Mesenteric fat pad (tissue), 1 donor: ENCODE results near the gene PPIB. TPM values are rescaled to one million over a fixed set of nuclear protein-coding genes. Genes with fewer than 3 reads are reported as not detected.
"Not testable (repeated sequence)": the region's sequence is repeated elsewhere in the genome, so short reads cannot be mapped to it uniquely, and the experiment has no call there.

Experiments
- DNase-seq: peaks from one replicate; pipeline ENCODE4 v3.0.0-alpha.2; 2020; ENCODE audit warnings: low spot score
- total RNA-seq: library from RNA; stranded (reverse); fragmentation: NEBNext Ultra II Directional; extraction: Animal tissue kit (Norgen Biotek cat#: 25700); gene quantifications from one replicate; pipeline ENCODE4 v1.2.1, GENCODE V29; 2021
- donor health status: DM: yes; HTN: yes; CAD: no.

Gene PPIB
- total RNA-seq, 1 donor from 2014 or later, result 470 TPM

DNA sequence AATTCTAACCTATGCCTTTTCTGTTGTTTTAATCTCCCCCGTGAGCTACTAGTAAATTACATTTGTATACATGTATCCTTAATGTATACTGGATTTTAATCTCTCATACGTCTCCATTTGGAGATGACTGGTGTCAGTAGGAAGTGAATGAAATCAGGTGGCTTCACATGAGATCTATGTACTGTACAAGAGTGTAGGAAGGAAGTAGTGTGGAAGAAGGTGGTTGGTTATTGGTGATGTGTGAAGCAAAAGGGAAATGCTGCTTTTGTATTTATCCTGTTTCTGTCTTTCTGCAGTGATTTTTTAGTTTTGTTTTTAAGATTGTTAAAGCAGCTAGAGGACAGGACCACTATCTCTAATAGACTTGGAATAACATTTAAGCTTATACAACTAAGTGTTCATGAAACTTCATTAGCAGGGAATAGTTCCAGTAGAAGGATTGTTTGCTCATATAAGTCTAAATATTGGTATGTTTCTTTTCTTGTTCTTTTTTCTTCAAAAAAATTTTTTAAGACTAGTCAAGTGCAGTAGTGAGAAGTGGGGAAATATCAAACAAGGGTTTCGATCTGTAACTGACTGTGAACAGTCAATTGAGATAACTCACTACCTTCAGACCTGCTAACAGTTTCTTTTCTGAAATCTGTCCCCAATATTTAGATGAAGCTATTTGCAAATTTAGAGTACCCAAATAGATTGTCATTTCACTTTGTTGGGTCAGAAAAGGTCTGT lies 51.7 kb downstream of the PPIB start:
- no peak for DNase-seq

DNA sequence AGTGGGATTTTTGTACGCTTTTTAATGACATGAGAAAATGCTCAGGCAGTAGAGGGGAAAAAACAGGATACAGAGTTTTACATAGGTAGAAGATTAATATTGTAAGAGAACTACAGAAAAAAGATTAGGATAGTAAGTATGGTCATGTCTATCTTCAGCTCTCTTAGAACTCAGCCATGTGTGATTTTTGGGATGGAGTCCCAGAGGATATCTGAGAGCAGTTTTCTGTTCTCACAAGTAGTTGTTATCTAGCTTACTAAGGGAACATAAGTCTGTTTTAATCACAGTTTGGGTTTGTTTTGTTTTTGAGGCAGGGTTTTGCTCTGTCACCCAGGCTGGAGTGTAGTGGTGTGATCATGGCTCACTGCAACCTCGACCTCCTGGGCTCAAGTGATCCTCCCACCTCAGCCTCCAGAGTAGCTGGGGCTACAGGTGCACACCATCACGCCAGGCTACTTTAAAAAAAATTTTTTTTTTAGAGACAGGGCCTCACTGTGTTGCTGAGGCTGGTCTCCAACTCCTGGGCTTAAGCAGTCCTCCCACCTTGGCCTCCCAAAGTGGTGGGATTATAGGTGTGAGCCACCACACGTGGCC lies 52.6 kb downstream of the PPIB start:
- DNase-seq, result not testable (repeated sequence)

DNA sequence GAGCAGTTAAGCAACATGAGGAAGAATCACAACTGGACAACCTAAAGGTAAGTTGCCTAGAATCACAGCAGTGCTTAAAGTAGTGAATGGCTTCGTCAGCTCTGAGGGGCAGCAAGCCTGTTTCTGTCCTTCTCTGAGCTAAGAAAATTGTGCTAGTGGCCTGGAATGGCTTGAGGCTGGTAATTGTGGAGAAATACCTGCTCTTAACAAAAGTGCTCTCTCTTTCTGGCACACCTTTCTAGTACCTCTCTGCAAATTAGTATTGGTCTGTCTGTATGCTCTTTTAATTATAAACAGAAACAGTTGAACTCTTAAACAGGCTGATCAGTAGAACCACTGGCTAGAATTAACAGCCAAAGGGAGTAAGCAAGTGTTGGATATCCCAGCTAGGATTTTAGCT lies 55.5 kb downstream of the PPIB start:
- no peak for DNase-seq

Other genes starting within 250 kb of the PPIB start
- gene DAPK2, start 116.5 kb downstream of the PPIB start, total RNA-seq, result 18.1 TPM
- gene CIAO2A, start 69.2 kb downstream of the PPIB start, total RNA-seq, result 36.3 TPM
- 188 TPM for gene SNX1, start 67.0 kb downstream of the PPIB start, total RNA-seq
- 0.71 TPM for gene SNX22, start 11.3 kb downstream of the PPIB start, total RNA-seq
- 19.8 TPM for gene CSNK1G1, start 193.2 kb upstream of the PPIB start, total RNA-seq
- 0.35 TPM for gene PCLAF, start 218.4 kb upstream of the PPIB start, total RNA-seq
- gene TRIP4, start 224.8 kb upstream of the PPIB start, total RNA-seq, result 25.4 TPM